GM13977 (cell line): ENCODE measurements around the gene NANOS2.

Source experiments
- DNase-seq: peaks from one replicate; pipeline ENCODE4 v3.0.0; 2012; ENCODE audit warnings: low spot score
- CTCF ChIP-seq: IDR thresholded peaks from 2 replicates; pipeline ENCODE4 v1.5.1; 2012; ENCODE audit warnings: mild to moderate bottlenecking, control low read depth; ENCODE audit not compliant: insufficient read depth; ENCODE audit errors: extremely low read depth, missing control alignments
- in situ Hi-C: fragments of 300-500 bp; cut with MboI; formaldehyde crosslinking; loops from one replicate; pipeline ENCODE4 v1.12.0; 2022; ENCODE audit warnings: low sequenced_read_pairs, low pct_unique_long_range_greater_than_20kb, mixed read lengths, inconsistent platforms; ENCODE audit not compliant: unreplicated experiment

NANOS2 gene

GRCh38 chr19:45866400-45867176 lies 48.0 kb downstream of the NANOS2 start:
- in situ Hi-C loops, result no loop called here
- no peak for DNase-seq
- TF ChIP-seq CTCF, result no peak

- in situ Hi-C loops, result no loop called here
- TF ChIP-seq CTCF, result no peak
- no peak for DNase-seq
These were observed 49.2 kb downstream of the NANOS2 start for GRCh38 chr19:45865269-45865948.

DNA sequence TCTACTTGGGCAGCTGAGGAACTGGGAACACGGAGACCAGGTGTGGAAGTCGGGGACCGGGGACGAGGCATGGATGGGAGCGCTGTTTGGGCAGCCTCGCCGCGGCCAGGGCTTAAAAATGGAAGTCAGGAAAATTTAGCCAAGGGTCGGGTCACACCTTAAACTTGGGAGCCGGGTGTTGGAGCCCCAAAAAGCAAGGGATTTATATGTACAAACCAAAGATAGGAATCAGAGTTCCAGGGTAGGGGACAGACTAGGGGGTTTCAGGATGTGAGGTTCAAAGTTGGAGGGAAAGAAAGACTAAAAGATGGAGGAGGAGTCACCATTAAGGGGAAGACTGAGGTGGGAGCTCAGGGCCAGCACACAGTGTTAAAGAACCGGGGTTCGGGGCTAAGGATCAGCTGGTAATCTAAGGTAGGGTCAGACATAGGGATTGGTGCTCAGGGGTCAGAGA lies 49.9 kb downstream of the NANOS2 start:
- no peak for DNase-seq
- no peak for TF ChIP-seq CTCF
- in situ Hi-C loops, result no loop called here

DNA sequence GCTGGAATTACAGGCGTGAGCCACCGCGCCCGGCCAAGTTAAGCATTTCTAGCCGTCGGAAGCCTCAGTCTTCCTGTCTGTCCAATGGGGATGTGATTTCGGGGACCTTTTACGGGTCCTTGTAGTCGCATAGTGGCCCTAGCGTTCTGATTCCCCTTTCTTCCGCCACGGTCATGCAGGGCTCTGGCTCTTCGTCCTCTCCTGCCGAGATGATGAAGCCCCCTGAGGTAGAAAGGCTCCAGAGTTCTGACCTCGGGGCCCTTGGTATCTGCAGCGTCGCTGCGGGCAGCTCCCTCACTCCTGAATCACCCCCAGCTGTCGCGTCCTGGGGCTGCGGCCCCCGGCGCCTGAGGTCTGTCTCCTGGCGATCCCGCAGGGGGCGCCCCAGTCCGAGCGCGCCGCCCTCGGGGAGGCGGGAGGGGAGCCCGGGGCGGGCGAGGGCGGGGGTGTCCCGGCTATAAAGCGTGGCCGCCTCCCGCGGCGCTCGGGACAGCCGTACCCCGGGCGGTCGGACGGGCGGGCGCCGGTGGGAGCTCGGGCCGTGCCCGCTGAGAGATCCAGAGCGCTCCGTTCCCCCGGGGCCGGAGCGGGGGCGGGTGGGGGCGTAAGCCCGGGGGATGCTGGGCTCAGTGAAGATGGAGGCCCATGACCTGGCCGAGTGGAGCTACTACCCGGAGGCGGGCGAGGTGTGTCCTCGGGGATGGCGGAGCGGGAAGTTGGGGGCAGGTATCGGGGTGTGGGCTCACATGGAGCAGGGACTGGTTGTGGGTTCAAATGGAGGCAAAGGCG lies 50.5 kb downstream of the NANOS2 start, which contains the start of gene FOXA3:
FOXA3 (plus strand) TSS at position 487 of the 789 bp plus-strand sequence; CDS start at position 618, 131 bp downstream.
- in situ Hi-C loops, result no loop called here
- DNase-seq, result peak; percentile 93
- TF ChIP-seq CTCF, result peak; percentile 83

GRCh38 chr19:45863335-45863839 lies 51.2 kb downstream of the NANOS2 start:
- in situ Hi-C loops, result no loop called here
- TF ChIP-seq CTCF, result no peak
- DNase-seq, result no peak
